ENCODE measurements around the gene CAMK2D.

The CAMK2D gene

GRCh38 chr4:113565702-113566012 is 195.9 kb downstream of the CAMK2D start:
- no peak for DNase-seq (ENCODE audit: low read depth in 2 of 2)

- no peak for DNase-seq (ENCODE audit: low read depth in 2 of 2)
Observed at GRCh38 chr4:113564493-113564892, 197.0 kb downstream of the CAMK2D start.

GRCh38 chr4:113563691-113564378 is 197.7 kb downstream of the CAMK2D start:
- DNase-seq (ENCODE audit: low read depth in 2 of 2) = no peak

GRCh38 chr4:113561758-113562157 is 199.8 kb downstream of the CAMK2D start:
- no peak for DNase-seq (ENCODE audit: low read depth in 2 of 2)

GRCh38 chr4:113561092-113561491 is 200.4 kb downstream of the CAMK2D start:
- no peak for DNase-seq (ENCODE audit: low read depth in 2 of 2)

- DNase-seq (ENCODE audit: low read depth in 2 of 2) = no peak
Observed at GRCh38 chr4:113560579-113560978, 201.0 kb downstream of the CAMK2D start.

GRCh38 chr4:113559947-113560346 is 201.6 kb downstream of the CAMK2D start:
- no peak for DNase-seq (ENCODE audit: low read depth in 2 of 2)

GRCh38 chr4:113556382-113557134 is 205.0 kb downstream of the CAMK2D start:
- DNase-seq (ENCODE audit: low read depth in 2 of 2) = no peak

GRCh38 chr4:113555868-113556267 is 205.7 kb downstream of the CAMK2D start:
- no peak for DNase-seq (ENCODE audit: low read depth in 2 of 2)

- no peak for DNase-seq (ENCODE audit: low read depth in 2 of 2)
Observed at GRCh38 chr4:113553082-113553481, 208.5 kb downstream of the CAMK2D start.

- no peak for DNase-seq (ENCODE audit: low read depth in 2 of 2)
Observed at GRCh38 chr4:113550510-113550909, 211.0 kb downstream of the CAMK2D start.

GRCh38 chr4:113548303-113548702 is 213.2 kb downstream of the CAMK2D start:
- no peak for DNase-seq (ENCODE audit: low read depth in 2 of 2)

GRCh38 chr4:113547487-113548042 is 214.0 kb downstream of the CAMK2D start:
- DNase-seq (ENCODE audit: low read depth in 2 of 2) = peak; percentile 73 to 89

GRCh38 chr4:113541933-113542332 is 219.6 kb downstream of the CAMK2D start:
- DNase-seq (ENCODE audit: low read depth in 2 of 2) = no peak

- peak; percentile 42 to 57 for DNase-seq (ENCODE audit: low read depth in 2 of 2)
Observed at GRCh38 chr4:113540859-113541258, 220.7 kb downstream of the CAMK2D start.

- no peak for DNase-seq (ENCODE audit: low read depth in 2 of 2)
Observed at GRCh38 chr4:113539408-113539807, 222.1 kb downstream of the CAMK2D start.

GRCh38 chr4:113537628-113538027 is 223.9 kb downstream of the CAMK2D start:
- no peak for DNase-seq (ENCODE audit: low read depth in 2 of 2)

GRCh38 chr4:113537203-113537602 is 224.3 kb downstream of the CAMK2D start:
- DNase-seq (ENCODE audit: low read depth in 2 of 2) = no peak

GRCh38 chr4:113534711-113535110 is 226.8 kb downstream of the CAMK2D start:
- no peak for DNase-seq (ENCODE audit: low read depth in 2 of 2)

- DNase-seq (ENCODE audit: low read depth in 2 of 2) = no peak
Observed at GRCh38 chr4:113531572-113531971, 230.0 kb downstream of the CAMK2D start.

GRCh38 chr4:113528395-113528794 is 233.1 kb downstream of the CAMK2D start:
- DNase-seq (ENCODE audit: low read depth in 2 of 2) = no peak

GRCh38 chr4:113525521-113525920 is 236.0 kb downstream of the CAMK2D start:
- DNase-seq (ENCODE audit: low read depth in 2 of 2) = no peak

- DNase-seq (ENCODE audit: low read depth in 2 of 2) = no peak
Observed at GRCh38 chr4:113524505-113525186, 236.9 kb downstream of the CAMK2D start.
